HepG2 (cell line): ENCODE measurements around the gene CCDC126. TPM values are rescaled to one million over a fixed set of nuclear protein-coding genes. Genes with fewer than 3 reads are reported as not detected.

Experiments
- ARID2 ChIP-seq: sonication (generic); formaldehyde crosslinking; IDR thresholded peaks from 2 replicates; pipeline ENCODE4 v1.8.1; 2022; ENCODE audit warnings: mild to moderate bottlenecking, missing genetic modification reagents, borderline replicate concordance
- CBX1 ChIP-seq: IDR thresholded peaks from one replicate; pipeline ENCODE4 v1.6.1; 2016; ENCODE audit warnings: antibody characterized with exemption, low read depth
- KLF12 ChIP-seq: sonication (generic); formaldehyde crosslinking; IDR thresholded peaks from 2 replicates; pipeline ENCODE4 v1.4.0; 2020; ENCODE audit warnings: missing genetic modification reagents, borderline replicate concordance
- POLR2G ChIP-seq: fragments of 200-400 bp; formaldehyde crosslinking; IDR thresholded peaks from 2 replicates; pipeline ENCODE4 v1.6.1; 2018; ENCODE audit warnings: mild to moderate bottlenecking, low read depth, low read length, moderate library complexity
- PPARG ChIP-seq: conservative IDR thresholded peaks from 2 replicates; pipeline ENCODE4 v1.6.1; 2016; ENCODE audit warnings: missing biosample characterization, missing genetic modification reagents
- SNAPC4 ChIP-seq: sonication (generic); formaldehyde crosslinking; IDR thresholded peaks from 2 replicates; pipeline ENCODE4 v1.4.0; 2020; ENCODE audit warnings: mild to moderate bottlenecking, missing genetic modification reagents
- SUZ12 ChIP-seq: fragments of 150-350 bp; IDR thresholded peaks from 2 replicates; pipeline ENCODE4 v1.6.1; 2014; ENCODE audit warnings: low read depth, low read length
- ZC3H4 ChIP-seq: sonication (generic); formaldehyde crosslinking; IDR thresholded peaks from 2 replicates; pipeline ENCODE4 v1.4.0; 2020; ENCODE audit warnings: missing genetic modification reagents, borderline replicate concordance
- ZMYM2 ChIP-seq: sonication (generic); formaldehyde crosslinking; IDR thresholded peaks from 2 replicates; pipeline ENCODE4 v1.8.0; 2022; ENCODE audit warnings: mild to moderate bottlenecking, missing genetic modification reagents
- ZNF142 ChIP-seq: sonication (generic); formaldehyde crosslinking; IDR thresholded peaks from 2 replicates; pipeline ENCODE4 v1.4.0; 2020; ENCODE audit warnings: missing genetic modification reagents
- ZNF34 ChIP-seq: sonication (generic); formaldehyde crosslinking; IDR thresholded peaks from 2 replicates; pipeline ENCODE4 v1.4.0; 2020; ENCODE audit warnings: mild to moderate bottlenecking, missing genetic modification reagents, borderline replicate concordance
- ZNF724P ChIP-seq: sonication (generic); formaldehyde crosslinking; IDR thresholded peaks from 2 replicates; pipeline ENCODE4 v1.8.0; 2022; ENCODE audit warnings: missing genetic modification reagents, borderline replicate concordance
- ZNF772 ChIP-seq: sonication (generic); formaldehyde crosslinking; IDR thresholded peaks from 2 replicates; pipeline ENCODE4 v1.5.0; 2020; ENCODE audit warnings: mild to moderate bottlenecking, missing genetic modification reagents
- ZNF782 ChIP-seq: sonication (generic); formaldehyde crosslinking; IDR thresholded peaks from 2 replicates; pipeline ENCODE4 v1.4.0; 2020; ENCODE audit warnings: missing genetic modification reagents, mild to moderate bottlenecking, borderline replicate concordance
- polyA plus RNA-seq, 8 experiments: library from polyadenylated mRNA; depleted of rRNA in 3 of 8; stranded (reverse) in 7 of 8; unstranded in 1 of 8; fragments of >200 nt; fragmentation: Illumina TruSeq in 4 of 8; extraction: Trizol in 4 of 8; gene quantifications; 2 replicates each; pipeline versions ENCODE4 v1.2.1 to v1.2.3, GENCODE V29; 2011 to 2016; ENCODE audit warnings: low read depth in 4 of 8, missing spikeins in 1 of 8, mixed read lengths in 1 of 8; ENCODE audit not compliant: insufficient read depth in 1 of 8
- total RNA-seq, 5 experiments: library from RNA; depleted of rRNA; stranded (reverse); fragments of >200 nt; fragmentation: Illumina TruSeq; extraction: Trizol; gene quantifications; 2 replicates each; pipeline ENCODE4 v1.2.3, GENCODE V29; 2016; ENCODE audit warnings: low read depth in 1 of 5
- TF ChIP-seq, protein P1 (sequence below): sonication (generic); formaldehyde crosslinking; IDR thresholded peaks from 2 replicates; pipeline ENCODE4 v1.5.1; 2020; ENCODE audit warnings: mild to moderate bottlenecking, missing genetic modification reagents, moderate library complexity

Gene CCDC126
- total and polyA plus RNA-seq, 2 of the 13 experiments (the other 11 are each of a cell fraction or from before 2014, with no cell fraction given): 3.5 to 9.3 TPM

DNA sequence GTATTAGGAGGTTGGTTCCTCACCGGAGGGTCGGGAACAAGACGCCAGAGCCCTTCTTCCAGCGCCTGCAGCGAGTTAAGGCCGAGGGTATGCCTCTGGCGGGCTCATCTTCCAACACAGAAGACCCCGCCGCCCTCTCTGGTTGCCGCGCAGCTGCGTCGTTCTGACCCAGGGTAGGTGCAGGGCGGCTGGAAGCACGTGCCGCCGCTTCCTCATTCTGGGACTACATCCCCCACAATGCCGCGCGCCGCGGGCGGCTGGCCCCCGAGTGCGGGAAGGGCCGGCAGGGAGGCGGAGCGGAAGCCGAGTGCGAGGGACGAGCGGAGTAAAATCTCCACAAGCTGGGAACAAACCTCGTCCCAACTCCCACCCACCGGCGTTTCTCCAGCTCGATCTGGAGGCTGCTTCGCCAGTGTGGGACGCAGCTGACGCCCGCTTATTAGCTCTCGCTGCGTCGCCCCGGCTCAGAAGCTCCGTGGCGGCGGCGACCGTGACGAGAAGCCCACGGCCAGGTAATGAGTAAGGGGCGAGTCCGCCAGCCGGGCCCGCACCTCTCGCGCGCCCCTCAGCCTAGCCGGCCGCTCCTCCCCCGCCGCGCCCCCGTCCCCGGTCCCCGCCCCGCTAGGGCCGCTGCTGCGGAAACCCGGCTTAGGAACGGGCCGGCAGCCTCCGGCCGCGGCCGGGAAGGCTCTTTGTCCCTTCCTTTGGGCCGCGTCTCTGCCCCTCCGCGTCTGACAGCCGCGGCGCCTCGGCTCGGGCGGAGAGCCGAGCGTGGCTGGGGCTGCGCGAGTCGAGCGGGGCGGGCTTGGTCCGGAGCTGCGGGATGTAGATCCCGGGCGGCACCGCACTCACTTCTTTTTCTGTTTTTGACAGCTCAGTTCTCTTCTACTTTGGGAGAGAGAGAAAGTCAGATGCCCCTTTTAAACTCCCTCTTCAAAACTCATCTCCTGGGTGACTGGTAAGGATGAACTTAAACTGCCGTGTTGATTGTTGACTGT lies at the start of gene CCDC126 (continued):
- 0 out of 2 replicates have a peak, but pooled peaks have one; percentile 26 for TF ChIP-seq ZNF782 (CRISPR knock-in tag)
- TF ChIP-seq ARID2 (CRISPR knock-in tag): no peak
- peak; percentile 45; the same call in 1 of the 2 replicates for TF ChIP-seq SNAPC4 (CRISPR knock-in tag)
- TF ChIP-seq, protein P1, sequence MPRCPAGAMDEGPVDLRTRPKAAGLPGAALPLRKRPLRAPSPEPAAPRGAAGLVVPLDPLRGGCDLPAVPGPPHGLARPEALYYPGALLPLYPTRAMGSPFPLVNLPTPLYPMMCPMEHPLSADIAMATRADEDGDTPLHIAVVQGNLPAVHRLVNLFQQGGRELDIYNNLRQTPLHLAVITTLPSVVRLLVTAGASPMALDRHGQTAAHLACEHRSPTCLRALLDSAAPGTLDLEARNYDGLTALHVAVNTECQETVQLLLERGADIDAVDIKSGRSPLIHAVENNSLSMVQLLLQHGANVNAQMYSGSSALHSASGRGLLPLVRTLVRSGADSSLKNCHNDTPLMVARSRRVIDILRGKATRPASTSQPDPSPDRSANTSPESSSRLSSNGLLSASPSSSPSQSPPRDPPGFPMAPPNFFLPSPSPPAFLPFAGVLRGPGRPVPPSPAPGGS (CRISPR knock-in tag): no peak; the same call in none of the 2 replicates
- TF ChIP-seq KLF12 (CRISPR knock-in tag): no peak
- TF ChIP-seq CBX1: peak; percentile 47
- peak; percentile 69 for TF ChIP-seq SUZ12
- TF ChIP-seq ZMYM2: peak; percentile 61; the same call in 1 of the 2 replicates
- no peak; the same call in 1 of the 2 replicates for TF ChIP-seq ZNF142 (CRISPR knock-in tag)
- TF ChIP-seq ZC3H4 (CRISPR knock-in tag): no peak
- no peak for TF ChIP-seq ZNF772 (CRISPR knock-in tag)
- TF ChIP-seq PPARG: 0 out of 2 replicates have a peak, but pooled peaks have one; percentile 32
- peak; percentile 73 for TF ChIP-seq POLR2G
- TF ChIP-seq ZNF724P: no peak; the same call in 1 of the 2 replicates
- 0 out of 2 replicates have a peak, but pooled peaks have one; percentile 63 for TF ChIP-seq ZNF34 (CRISPR knock-in tag)
